Activated CD8-positive, alpha-beta memory T cell treated with anti-CD3 and anti-CD28 coated beads for 24 hours (primary cell): ENCODE measurements around the gene HES4.

ENCODE experiments used
- DNase-seq: peaks from one replicate; pipeline ENCODE4 v3.0.0-alpha.2; 2020

HES4 gene

GRCh38 chr1:999725-1000356 is at the start of gene HES4:
TSS of gene HES4 (minus strand) at chr1:1000097. CDS start at chr1:999973, 124 bp downstream.
- peak; percentile 81 for DNase-seq

GRCh38 chr1:1048765-1049164 is 48.9 kb upstream of the HES4 start:
- DNase-seq = no peak

- DNase-seq = no peak
Observed at GRCh38 chr1:1047963-1048362, 48.1 kb upstream of the HES4 start.

- DNase-seq = no peak
Observed at GRCh38 chr1:1047407-1047806, 47.5 kb upstream of the HES4 start.

- DNase-seq = no peak
Observed at GRCh38 chr1:1046767-1047166, 46.9 kb upstream of the HES4 start.

GRCh38 chr1:1046243-1046642 is 46.3 kb upstream of the HES4 start:
- no peak for DNase-seq

GRCh38 chr1:1045129-1045528 is 45.2 kb upstream of the HES4 start:
- no peak for DNase-seq

- no peak for DNase-seq
Observed at GRCh38 chr1:1044455-1045078, 44.7 kb upstream of the HES4 start.

GRCh38 chr1:1043921-1044320 is 44.0 kb upstream of the HES4 start:
- no peak for DNase-seq

GRCh38 chr1:1043411-1043810 is 43.5 kb upstream of the HES4 start:
- DNase-seq = no peak

- no peak for DNase-seq
Observed at GRCh38 chr1:1042835-1043234, 42.9 kb upstream of the HES4 start.

GRCh38 chr1:1041873-1042272 is 42.0 kb upstream of the HES4 start:
- DNase-seq = no peak

- no peak for DNase-seq
Observed at GRCh38 chr1:1041092-1041523, 41.2 kb upstream of the HES4 start.

- peak; percentile 87 for DNase-seq
Observed at GRCh38 chr1:1040004-1040991, 40.4 kb upstream of the HES4 start.

GRCh38 chr1:1039145-1039910 is 39.4 kb upstream of the HES4 start:
- DNase-seq = no peak

GRCh38 chr1:1038694-1039093 is 38.8 kb upstream of the HES4 start:
- no peak for DNase-seq

GRCh38 chr1:1037366-1038327 is 37.8 kb upstream of the HES4 start:
- no peak for DNase-seq

- no peak for DNase-seq
Observed at GRCh38 chr1:1035291-1035943, 35.5 kb upstream of the HES4 start.

GRCh38 chr1:1034439-1034781 is 34.5 kb upstream of the HES4 start:
- no peak for DNase-seq

GRCh38 chr1:1033731-1034438 is 34.0 kb upstream of the HES4 start:
- peak; percentile 76 for DNase-seq
